GM12864 (cell line): Measurements from ENCODE around the gene SIRPB2.

Experiments
- DNase-seq: peaks from one replicate; pipeline ENCODE4 v3.0.0-alpha.2; 2011; ENCODE audit warnings: low read depth
- H3K4me3 ChIP-seq: 2 replicates; pipeline ENCODE4 v1.5.1; 2011; ENCODE audit warnings: mild to moderate bottlenecking, low read depth, low read length, control low read depth
- CTCF ChIP-seq: IDR thresholded peaks from 2 replicates; pipeline ENCODE4 v1.5.1; 2011; ENCODE audit warnings: low read depth, mild to moderate bottlenecking, moderate library complexity, low read length, control low read depth, inconsistent platforms; ENCODE audit errors: missing control alignments

SIRPB2 gene

GRCh38 chr20:1460275-1460674, 30.9 kb downstream of the SIRPB2 start:
- no peak for DNase-seq
- no peak for TF ChIP-seq CTCF
- no peak overlapping the region for H3K4me3 ChIP-seq

- no peak for TF ChIP-seq CTCF
- no peak for DNase-seq
- no peak overlapping the region for H3K4me3 ChIP-seq
Observed at GRCh38 chr20:1457992-1458391, 33.2 kb downstream of the SIRPB2 start.

DNA sequence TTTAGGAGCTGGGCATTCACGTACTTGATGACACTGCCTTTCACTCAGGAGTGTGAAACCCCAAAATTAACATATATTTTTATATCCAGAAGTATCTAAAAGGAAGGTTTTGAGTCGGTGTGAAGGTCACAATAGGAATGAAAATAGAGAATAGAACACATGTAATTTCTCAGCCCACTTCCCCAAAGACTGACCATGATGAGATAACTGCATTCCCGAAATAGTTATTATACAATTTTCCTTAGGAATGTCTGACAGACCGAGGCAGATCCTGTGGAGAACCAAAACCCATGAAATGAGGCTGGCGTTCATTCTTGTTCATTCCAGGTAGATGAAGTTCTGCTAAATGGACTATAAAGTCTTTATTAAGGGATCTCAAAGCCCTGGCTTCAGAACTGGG, 34.9 kb downstream of the SIRPB2 start:
- TF ChIP-seq CTCF: no peak
- no peak for DNase-seq

GRCh38 chr20:1450926-1451491, 40.2 kb downstream of the SIRPB2 start:
- TF ChIP-seq CTCF: no peak

More for the DNA sequence above, 34.9 kb downstream of the SIRPB2 start:
- H3K4me3 ChIP-seq: no peak overlapping the region

GRCh38 chr20:1449370-1449769, 41.9 kb downstream of the SIRPB2 start:
- DNase-seq: no peak
- H3K4me3 ChIP-seq: no peak overlapping the region
- no peak for TF ChIP-seq CTCF

More at GRCh38 chr20:1450926-1451491, 40.2 kb downstream of the SIRPB2 start:
- DNase-seq: no peak
- H3K4me3 ChIP-seq: no peak overlapping the region

DNA sequence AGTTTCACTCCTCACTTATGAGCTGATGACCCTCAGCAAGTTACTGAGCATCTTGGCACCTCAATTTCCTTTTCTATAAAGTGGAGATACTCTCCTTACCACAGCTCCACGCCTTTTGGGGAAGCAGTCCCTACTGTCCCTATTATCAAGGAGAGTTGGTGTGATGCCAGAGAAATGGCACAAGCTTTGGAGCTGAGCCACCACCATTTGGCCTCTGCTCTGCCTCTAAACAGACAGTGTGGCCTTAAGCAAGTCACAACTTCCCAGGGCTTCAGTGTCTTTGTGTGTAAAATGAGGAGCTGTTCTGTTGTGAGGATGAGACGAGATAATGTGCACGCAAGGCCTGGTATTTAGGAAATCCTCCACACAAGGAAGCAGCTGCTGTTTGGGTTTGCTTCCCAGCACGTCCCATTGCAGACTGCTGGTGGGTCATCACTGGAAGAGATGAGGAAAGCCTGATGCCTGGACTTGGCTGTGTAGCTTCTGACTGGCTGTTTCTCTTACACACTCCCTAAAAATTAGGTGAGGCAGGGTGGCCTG, 43.1 kb downstream of the SIRPB2 start:
- no peak for DNase-seq
- TF ChIP-seq CTCF: no peak
- H3K4me3 ChIP-seq: no peak overlapping the region

DNA sequence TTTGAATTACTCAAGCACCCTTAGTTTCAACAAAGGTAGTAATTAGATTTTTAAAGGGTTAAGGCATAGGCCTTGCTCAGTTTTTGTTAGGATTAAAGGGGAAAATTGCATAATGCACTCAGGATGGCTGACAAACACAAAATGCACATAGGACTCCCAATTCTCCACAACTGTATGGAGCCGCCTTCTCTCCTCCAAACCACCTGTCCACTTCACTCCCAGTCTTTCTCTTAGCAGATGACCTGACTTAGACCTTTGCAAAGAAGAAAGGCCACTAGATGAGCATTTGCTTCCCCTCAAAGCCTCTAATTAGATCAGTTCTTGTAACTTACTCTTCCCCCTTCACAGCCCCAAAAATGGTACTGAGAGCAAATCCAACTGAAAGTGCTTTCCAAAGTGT, 44.7 kb downstream of the SIRPB2 start:
- no peak overlapping the region for H3K4me3 ChIP-seq
- TF ChIP-seq CTCF: no peak
- no peak for DNase-seq
